Measurements from ENCODE around the gene CMTM8.
A peak's percentile ranks its signal among the peaks of the same experiment; 100 is the strongest.

Gene CMTM8

DNA sequence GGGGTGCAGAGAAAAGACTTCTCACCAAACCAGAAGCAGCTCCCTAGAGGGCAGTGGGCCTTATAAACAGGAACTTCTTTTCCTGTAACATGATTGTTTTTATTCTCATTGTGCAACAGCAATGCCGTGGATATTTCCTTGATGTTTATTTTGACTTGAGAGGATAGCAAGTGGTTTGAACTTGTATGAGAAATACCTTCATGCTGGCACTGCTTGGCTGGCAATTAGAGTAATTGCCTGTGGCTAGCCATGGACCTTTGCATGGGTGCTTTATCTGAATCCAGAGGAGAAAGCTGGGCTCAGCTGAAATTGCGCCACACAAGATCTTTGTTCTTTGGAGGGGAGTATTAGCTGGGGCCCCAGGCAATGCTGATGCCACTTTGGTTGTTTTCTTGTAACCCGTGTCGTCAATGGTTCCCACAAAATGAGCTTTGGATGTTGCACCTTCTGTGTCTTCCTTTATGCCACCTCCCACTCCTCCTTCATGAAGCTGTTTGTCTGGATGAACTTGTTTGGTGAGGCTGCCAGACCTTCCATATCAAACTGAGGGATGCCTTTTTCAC is 37.9 kb downstream of the CMTM8 start:
- no peak for DNase-seq (ENCODE audit: low read depth in 3 of 3)

DNA sequence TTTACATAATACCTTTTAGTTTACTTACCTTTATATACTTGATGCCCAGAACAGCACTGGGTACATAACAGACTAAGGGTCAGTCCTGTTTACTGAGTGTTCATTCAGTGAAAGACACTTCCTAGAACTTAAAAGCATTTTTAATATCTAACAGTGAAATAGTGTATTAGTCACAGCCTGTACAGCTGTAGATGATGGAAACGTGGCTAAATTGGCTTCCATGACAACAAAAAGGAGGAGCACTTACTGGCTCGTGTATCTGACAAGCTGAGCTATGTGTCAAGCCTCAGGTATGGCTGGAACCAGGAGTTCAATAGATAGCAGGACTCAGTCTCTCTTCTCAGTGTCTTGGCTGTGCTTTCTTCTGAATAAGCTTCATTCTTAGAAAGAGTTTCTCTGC is 40.2 kb downstream of the CMTM8 start:
- no peak for DNase-seq (ENCODE audit: low read depth in 3 of 3)

DNA sequence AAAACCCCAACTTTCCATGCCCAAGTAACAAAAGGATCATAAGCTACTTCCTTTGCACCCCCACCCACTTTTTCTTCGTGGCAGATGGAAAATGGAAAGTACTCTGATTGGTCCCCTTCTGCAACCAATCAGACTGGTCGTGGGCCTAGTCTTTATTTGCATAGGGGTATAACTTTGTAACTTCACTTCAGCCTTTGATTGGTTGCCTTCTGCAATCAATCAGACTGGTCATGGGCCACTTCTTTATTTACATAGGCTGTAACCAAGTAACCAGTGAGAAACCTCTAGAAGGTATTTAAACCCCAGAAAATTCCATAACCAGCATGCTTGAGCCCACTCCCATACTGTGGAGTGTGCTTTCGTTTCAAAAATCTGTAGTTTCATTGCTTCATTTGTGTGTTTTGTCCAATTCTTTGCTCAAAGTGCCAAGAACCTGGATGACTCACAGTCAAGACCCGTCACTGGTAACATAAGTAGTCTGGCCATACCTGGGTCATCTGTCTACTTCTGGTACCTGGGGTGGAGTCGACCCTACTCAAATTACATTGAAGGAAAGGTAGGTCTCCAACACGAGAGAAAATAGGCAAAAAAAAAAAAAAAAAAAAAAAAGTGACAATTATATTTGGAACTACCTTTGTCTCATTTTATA is 41.9 kb downstream of the CMTM8 start:
- DNase-seq (ENCODE audit: low read depth in 3 of 3): no peak

- DNase-seq (ENCODE audit: low read depth in 3 of 3): no peak
These were observed 43.2 kb downstream of the CMTM8 start for GRCh38 chr3:32281570-32282106.

DNA sequence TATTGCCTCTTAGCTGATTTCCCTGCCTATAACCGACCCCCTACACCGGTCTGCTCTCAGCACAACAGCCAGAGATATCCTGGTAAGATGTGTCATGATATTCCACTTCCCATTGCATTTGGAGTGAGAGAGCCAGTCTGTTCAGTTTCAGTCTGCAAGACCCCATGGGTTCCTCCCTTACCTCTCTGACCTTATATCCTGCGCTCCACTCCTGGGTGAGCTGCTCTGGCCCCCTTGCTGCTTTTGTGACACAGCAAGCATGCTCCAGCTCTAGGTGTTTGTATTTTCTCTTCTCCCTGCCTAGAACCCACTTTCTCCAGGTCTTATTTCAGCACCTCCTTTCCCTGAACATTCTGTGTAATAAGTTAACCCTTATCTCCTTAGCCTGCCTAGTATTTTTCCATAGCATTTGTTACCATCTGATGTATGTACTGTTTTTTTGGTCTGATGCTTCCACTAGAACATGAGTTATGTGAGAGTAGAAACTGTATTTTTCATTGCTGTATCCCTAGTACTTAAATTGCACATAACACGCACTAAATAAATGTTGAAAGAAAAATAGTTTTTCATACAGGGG is 44.2 kb downstream of the CMTM8 start:
- DNase-seq (ENCODE audit: low read depth in 3 of 3): no peak

DNA sequence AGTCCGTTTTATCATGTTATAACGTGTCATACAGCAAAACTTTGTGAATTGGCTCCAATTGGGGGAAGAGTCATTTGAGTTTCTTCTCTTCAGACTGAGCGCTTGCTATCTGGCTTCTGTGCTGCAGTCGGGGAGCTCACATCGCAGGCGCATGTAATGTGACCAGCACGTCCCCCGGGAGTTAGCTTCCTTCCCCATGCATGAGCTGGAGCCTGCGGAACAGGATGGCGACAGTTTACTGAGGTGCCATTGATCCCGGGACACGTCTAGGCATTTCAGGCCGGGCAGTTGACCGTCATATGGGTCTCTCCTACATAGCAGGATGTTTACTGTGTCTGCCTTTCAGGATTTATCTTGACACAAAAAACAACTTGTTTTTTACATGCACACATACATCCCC is 44.8 kb downstream of the CMTM8 start:
- DNase-seq (ENCODE audit: low read depth in 3 of 3): no peak

DNA sequence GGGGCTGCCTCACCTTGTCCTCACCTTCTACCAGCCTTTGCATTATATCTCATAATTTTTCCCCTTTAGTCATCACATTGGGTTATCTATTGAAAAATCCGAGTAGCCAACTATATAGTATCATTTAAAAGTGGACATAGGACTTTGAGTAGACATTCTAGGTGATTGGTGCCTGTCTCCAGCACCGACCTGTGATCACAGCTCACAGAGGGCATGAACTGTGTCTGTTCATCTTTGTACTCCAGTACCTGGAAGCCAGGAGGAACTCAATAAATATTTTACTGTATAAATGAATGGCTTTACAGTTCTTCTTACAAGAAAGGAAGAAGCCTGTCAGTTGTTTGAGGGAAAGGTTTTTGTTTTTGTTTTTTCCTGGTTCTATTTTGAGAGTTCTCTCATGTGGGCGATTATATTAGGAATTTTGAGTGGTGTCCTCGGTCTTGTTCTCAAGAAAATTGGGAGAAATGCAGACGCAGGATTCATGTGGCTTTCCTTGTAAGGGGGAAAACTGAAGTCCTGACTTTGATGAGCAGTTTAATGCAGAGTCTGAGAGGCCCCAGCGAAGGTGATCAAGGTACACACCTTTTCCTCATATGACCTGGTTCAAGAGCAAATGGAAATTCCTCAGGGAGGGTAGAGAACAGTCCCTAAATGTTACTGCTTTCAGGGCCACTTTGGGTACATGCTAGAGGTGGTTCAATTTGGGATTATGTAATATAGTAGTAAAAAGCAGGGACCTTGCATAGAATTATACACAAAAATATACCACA is 46.1 kb downstream of the CMTM8 start:
- no peak for DNase-seq (ENCODE audit: low read depth in 3 of 3)

DNA sequence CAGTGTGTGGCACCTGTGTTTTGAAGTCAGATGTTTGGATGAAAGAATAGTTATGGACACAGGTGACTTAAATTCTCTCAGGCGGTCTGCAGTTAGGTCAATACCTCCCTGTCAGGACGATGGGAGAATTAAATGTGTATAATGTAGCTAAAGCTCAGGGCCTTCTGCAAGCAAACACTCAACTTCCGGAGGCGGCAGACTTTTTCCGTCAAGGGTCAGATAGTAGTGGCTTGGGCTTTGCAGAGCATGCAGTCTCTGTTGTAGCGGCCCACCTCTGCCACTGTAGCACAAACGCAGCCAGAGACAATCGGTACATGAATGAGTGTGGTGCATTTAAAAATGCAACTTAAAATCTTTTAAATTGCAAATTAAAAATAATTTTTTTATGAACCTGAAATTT is 47.4 kb downstream of the CMTM8 start:
- no peak for DNase-seq (ENCODE audit: low read depth in 3 of 3)

DNA sequence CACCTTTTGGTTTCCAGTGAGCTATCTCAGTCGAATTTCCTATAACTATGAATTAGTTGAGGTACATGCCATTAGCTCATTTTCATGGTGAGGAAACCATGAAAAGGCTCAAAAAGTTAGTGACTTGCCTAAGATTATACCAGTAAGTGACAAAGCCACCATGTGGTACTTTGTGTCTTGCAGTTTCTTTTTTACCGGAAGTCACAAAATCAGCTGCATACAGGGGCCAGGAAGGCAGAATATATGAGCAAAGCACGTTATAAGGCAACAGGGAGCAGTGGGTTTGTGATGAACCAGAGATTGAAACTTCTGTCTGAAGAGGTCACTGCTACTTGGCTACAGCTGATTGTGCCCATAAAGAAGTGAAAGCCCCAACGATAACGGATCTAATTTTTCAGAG is 50.3 kb downstream of the CMTM8 start:
- DNase-seq (ENCODE audit: low read depth in 3 of 3): no peak

- DNase-seq (ENCODE audit: low read depth in 3 of 3): no peak
These were observed 52.1 kb downstream of the CMTM8 start for GRCh38 chr3:32290619-32291018.

GRCh38 chr3:32292085-32292796 is 53.8 kb downstream of the CMTM8 start:
- DNase-seq (ENCODE audit: low read depth in 3 of 3): no peak

DNA sequence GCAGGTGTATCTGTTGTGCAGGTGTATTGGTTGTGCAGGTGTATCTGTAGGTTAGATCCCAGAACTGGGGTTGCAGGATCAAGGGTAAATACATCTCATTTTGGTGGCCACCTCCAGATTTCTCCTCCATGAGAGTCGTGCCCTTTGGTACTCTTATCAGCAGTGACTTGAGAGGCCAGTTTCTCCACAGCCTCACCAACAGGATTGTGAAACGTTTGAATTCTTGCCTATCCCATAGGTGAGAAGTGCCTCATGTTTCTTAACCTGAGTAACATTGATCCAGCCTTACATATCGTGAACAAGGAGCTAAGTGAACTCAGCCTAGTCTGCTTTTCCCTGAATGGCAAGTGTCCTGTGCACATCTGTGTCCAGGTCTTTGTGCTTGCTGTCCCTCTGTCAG is 55.4 kb downstream of the CMTM8 start:
- DNase-seq (ENCODE audit: low read depth in 3 of 3): no peak

- DNase-seq (ENCODE audit: low read depth in 3 of 3): peak; percentile 21 to 42 (median 34)
These were observed 58.0 kb downstream of the CMTM8 start for GRCh38 chr3:32296251-32297204.

GRCh38 chr3:32297366-32297765 is 58.9 kb downstream of the CMTM8 start:
- DNase-seq (ENCODE audit: low read depth in 3 of 3): peak in 1 of 3 donors; percentile 50

GRCh38 chr3:32301426-32301825 is 62.9 kb downstream of the CMTM8 start:
- DNase-seq (ENCODE audit: low read depth in 3 of 3): no peak

DNA sequence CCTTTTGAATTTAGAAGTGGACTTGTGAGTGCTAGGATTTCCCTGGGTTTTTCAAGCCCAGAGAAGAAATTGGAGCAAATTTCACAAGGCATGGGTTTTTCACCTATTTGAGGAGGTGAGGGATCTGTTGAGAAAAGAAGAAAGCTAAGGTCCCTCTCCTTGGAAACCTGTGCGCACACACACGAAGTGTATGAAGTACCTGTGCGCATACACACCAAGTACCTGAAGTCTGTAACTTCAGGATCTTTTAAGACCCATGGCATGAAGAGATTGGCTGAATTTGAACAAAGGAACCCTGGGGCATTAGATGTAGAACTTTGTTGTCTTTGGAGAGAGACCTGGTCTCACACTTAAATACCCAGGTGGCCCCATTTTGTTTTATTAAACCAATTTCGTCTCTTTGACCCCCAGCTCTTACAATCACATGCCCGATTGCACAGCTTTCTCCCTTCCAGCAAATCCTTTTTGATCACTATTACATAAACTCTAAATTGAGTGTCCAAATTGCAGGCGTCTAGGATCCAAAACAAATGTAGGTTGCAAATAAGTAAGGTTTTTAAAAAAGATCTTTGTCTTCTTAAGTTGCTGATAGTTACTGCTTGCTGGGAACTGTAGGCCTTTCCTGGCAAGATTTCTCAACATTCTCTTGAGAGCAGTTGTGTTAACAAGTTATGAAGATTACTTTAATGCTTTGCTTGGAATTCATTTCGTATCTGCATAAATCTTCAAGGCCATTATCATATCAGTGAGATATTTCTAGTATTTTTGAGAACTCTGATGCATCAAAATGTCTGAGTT is 64.3 kb downstream of the CMTM8 start:
- no peak for DNase-seq (ENCODE audit: low read depth in 3 of 3)

GRCh38 chr3:32303399-32303747 is 64.9 kb downstream of the CMTM8 start:
- DNase-seq (ENCODE audit: low read depth in 3 of 3): no peak

GRCh38 chr3:32303977-32304881 is 65.7 kb downstream of the CMTM8 start:
- no peak for DNase-seq (ENCODE audit: low read depth in 3 of 3)

DNA sequence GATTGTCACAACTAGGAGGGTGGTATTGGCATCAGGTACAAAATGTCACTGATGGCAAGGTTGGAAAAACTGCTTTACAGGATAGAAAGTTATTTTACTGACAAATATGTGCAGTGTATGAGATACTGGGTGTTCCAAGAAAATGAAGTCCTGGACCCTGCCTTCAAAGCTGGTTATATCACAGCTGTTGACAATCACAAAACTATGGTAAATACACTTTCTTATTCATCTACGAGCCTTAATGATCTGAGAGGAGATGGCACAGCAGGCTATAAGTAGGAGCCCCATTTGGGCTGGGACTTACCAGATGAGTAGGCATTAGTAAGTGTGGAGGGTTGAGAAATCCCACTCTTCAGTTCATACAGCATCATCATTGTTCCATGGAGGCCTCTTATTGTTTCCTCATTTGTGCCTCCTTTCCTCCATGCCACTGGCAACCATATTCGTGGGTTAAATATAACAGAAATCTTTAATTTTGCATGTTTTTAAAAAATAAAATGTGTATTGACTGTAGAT is 66.9 kb downstream of the CMTM8 start:
- DNase-seq (ENCODE audit: low read depth in 3 of 3): no peak
